Progenitor cell of endocrine pancreas (in vitro differentiated cells): ENCODE measurements around the gene LPO. TPM values are rescaled to one million over a fixed set of nuclear protein-coding genes. Genes with fewer than 3 reads are reported as not detected.

Experiments used
- DNase-seq: peaks from one replicate; pipeline ENCODE4 v3.0.0; 2021; ENCODE audit warnings: low spot score; ENCODE audit not compliant: unreplicated experiment
- H3K27ac Mint-ChIP-seq: 2 replicates; pipeline ENCODE4 v1.8.0; 2021; ENCODE audit warnings: mild to moderate bottlenecking, moderate library complexity, mixed read lengths
- H3K27me3 Mint-ChIP-seq: 2 replicates; pipeline ENCODE4 v1.8.0; 2021; ENCODE audit warnings: mixed read lengths
- H3K36me3 Mint-ChIP-seq: 2 replicates; pipeline ENCODE4 v1.8.0; 2022; ENCODE audit warnings: mixed read lengths; ENCODE audit not compliant: insufficient read depth
- H3K4me1 Mint-ChIP-seq: 2 replicates; pipeline ENCODE4 v1.8.0; 2021; ENCODE audit warnings: low read depth, mixed read lengths
- H3K4me3 Mint-ChIP-seq: 2 replicates; pipeline ENCODE4 v1.8.0; 2021; ENCODE audit warnings: low read depth, mild to moderate bottlenecking, moderate library complexity, mixed read lengths
- H3K9me3 Mint-ChIP-seq: 2 replicates; pipeline ENCODE4 v1.8.0; 2021; ENCODE audit warnings: low read depth, mixed read lengths
- CTCF ChIP-seq: fragments of 200-600 bp; sonication (generic); IDR thresholded peaks from one replicate; pipeline ENCODE4 v1.5.0; 2021; ENCODE audit warnings: antibody characterized with exemption, mild to moderate bottlenecking; ENCODE audit not compliant: unreplicated experiment
- total RNA-seq: library from RNA; stranded (reverse); gene quantifications from 2 replicates; pipeline ENCODE4 v1.2.1, GENCODE V29; 2021

LPO gene
- total RNA-seq, 1 donor from 2014 or later, result not detected

- no peak for TF ChIP-seq CTCF
- no peak for DNase-seq
- Mint-ChIP-seq H3K27ac (no peak overlapping the region), H3K9me3 (no peaks in the 10 kb centered on the region), H3K4me1 (no peaks in the 10 kb centered on the region), H3K27me3 (no peaks in the 10 kb centered on the region), H3K4me3 (no peak overlapping the region), H3K36me3 (peaks cover 3% of the 10 kb centered on the region)
Measured at GRCh38 chr17:58313815-58314705, 75.7 kb downstream of the LPO start.

GRCh38 chr17:58314706-58315015 lies 76.3 kb downstream of the LPO start:
- DNase-seq, result no peak
- TF ChIP-seq CTCF, result no peak
- H3K4me1 Mint-ChIP-seq, result no peaks in the 10 kb centered on the region
- no peaks in the 10 kb centered on the region for H3K9me3 Mint-ChIP-seq
- H3K27ac Mint-ChIP-seq, result no peak overlapping the region
- no peaks in the 10 kb centered on the region for H3K27me3 Mint-ChIP-seq
- H3K4me3 Mint-ChIP-seq, result no peak overlapping the region
- peaks cover 3% of the 10 kb centered on the region for H3K36me3 Mint-ChIP-seq

- H3K4me3 Mint-ChIP-seq, result no peak overlapping the region
Measured at GRCh38 chr17:58315281-58315711, 76.9 kb downstream of the LPO start.

GRCh38 chr17:58315750-58316149 lies 77.4 kb downstream of the LPO start:
- Mint-ChIP-seq H3K27ac (no peak overlapping the region), H3K4me1 (no peaks in the 10 kb centered on the region), H3K36me3 (peaks cover 3% of the 10 kb centered on the region), H3K4me3 (no peak overlapping the region), H3K27me3 (no peaks in the 10 kb centered on the region), H3K9me3 (no peaks in the 10 kb centered on the region)
- TF ChIP-seq CTCF, result no peak
- no peak for DNase-seq

More at GRCh38 chr17:58315281-58315711, 76.9 kb downstream of the LPO start:
- Mint-ChIP-seq H3K4me1 (no peaks in the 10 kb centered on the region), H3K36me3 (peaks cover 3% of the 10 kb centered on the region), H3K27me3 (no peaks in the 10 kb centered on the region), H3K9me3 (no peaks in the 10 kb centered on the region), H3K27ac (no peak overlapping the region)
- TF ChIP-seq CTCF, result no peak
- no peak for DNase-seq

- H3K36me3 Mint-ChIP-seq, result peaks cover 6% of the 10 kb centered on the region
- H3K4me3 Mint-ChIP-seq, result no peak overlapping the region
- no peak for TF ChIP-seq CTCF
- H3K9me3 Mint-ChIP-seq, result no peaks in the 10 kb centered on the region
- peak; percentile 5 for DNase-seq
- H3K27me3 Mint-ChIP-seq, result no peaks in the 10 kb centered on the region
- no peaks in the 10 kb centered on the region for H3K4me1 Mint-ChIP-seq
- H3K27ac Mint-ChIP-seq, result no peak overlapping the region
Measured at GRCh38 chr17:58316260-58316960, 78.0 kb downstream of the LPO start.
